ENCODE results near the gene NXF1.

DNA sequence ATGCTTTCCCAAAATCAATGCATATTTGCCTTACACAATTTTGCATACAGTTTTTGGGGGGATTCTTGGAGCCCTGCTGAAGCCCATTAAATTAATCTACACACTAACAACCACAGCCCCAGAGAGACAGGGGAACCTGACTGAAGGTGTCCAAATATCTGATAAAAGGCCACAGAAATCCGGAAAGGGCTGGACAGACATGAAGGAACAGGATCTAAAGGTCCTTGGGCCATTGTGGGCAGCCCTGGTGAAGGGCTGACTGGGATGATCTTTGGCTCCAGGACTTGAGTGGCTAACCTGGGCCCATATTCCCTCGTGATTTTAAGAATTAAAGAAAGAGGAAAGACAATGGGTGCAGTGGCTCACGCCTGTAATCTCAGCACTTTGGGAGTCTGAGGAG is 40.9 kb upstream of the NXF1 start:
- TF ChIP-seq, protein P1, sequence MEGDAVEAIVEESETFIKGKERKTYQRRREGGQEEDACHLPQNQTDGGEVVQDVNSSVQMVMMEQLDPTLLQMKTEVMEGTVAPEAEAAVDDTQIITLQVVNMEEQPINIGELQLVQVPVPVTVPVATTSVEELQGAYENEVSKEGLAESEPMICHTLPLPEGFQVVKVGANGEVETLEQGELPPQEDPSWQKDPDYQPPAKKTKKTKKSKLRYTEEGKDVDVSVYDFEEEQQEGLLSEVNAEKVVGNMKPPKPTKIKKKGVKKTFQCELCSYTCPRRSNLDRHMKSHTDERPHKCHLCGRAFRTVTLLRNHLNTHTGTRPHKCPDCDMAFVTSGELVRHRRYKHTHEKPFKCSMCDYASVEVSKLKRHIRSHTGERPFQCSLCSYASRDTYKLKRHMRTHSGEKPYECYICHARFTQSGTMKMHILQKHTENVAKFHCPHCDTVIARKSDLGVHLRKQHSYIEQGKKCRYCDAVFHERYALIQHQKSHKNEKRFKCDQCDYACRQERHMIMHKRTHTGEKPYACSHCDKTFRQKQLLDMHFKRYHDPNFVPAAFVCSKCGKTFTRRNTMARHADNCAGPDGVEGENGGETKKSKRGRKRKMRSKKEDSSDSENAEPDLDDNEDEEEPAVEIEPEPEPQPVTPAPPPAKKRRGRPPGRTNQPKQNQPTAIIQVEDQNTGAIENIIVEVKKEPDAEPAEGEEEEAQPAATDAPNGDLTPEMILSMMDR (tag by site-specific recombination; IDR thresholded peaks at IDR 0.05), result no peak
- TF ChIP-seq, protein P2, sequence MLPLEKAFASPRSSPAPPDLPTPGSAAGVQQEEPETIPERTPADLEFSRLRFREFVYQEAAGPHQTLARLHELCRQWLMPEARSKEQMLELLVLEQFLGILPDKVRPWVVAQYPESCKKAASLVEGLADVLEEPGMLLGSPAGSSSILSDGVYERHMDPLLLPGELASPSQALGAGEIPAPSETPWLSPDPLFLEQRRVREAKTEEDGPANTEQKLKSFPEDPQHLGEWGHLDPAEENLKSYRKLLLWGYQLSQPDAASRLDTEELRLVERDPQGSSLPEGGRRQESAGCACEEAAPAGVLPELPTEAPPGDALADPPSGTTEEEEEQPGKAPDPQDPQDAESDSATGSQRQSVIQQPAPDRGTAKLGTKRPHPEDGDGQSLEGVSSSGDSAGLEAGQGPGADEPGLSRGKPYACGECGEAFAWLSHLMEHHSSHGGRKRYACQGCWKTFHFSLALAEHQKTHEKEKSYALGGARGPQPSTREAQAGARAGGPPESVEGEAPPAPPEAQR (tag by site-specific recombination; IDR thresholded peaks at IDR 0.05), result no peak
- no peak for TF ChIP-seq ZBTB17 (tag by site-specific recombination; IDR thresholded peaks at IDR 0.05)
- TF ChIP-seq TRIM28 (IDR thresholded peaks at IDR 0.05; ENCODE audit: borderline replicate concordance, low read length), result no peak
- no peak for TF ChIP-seq ZSCAN30 (tag by site-specific recombination; IDR thresholded peaks at IDR 0.05)
- no peak for TF ChIP-seq ZBTB8A (tag by site-specific recombination; IDR thresholded peaks at IDR 0.05)
- TF ChIP-seq MZF1 (tag by site-specific recombination; IDR thresholded peaks at IDR 0.05; ENCODE audit: borderline replicate concordance), result no peak
- TF ChIP-seq ZNF654 (tag by site-specific recombination; IDR thresholded peaks at IDR 0.05; ENCODE audit: low read depth), result no peak
- TF ChIP-seq, protein P3, sequence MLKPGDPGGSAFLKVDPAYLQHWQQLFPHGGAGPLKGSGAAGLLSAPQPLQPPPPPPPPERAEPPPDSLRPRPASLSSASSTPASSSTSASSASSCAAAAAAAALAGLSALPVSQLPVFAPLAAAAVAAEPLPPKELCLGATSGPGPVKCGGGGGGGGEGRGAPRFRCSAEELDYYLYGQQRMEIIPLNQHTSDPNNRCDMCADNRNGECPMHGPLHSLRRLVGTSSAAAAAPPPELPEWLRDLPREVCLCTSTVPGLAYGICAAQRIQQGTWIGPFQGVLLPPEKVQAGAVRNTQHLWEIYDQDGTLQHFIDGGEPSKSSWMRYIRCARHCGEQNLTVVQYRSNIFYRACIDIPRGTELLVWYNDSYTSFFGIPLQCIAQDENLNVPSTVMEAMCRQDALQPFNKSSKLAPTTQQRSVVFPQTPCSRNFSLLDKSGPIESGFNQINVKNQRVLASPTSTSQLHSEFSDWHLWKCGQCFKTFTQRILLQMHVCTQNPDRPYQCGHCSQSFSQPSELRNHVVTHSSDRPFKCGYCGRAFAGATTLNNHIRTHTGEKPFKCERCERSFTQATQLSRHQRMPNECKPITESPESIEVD (tag by site-specific recombination; IDR thresholded peaks at IDR 0.05), result no peak
- TF ChIP-seq, protein P4, sequence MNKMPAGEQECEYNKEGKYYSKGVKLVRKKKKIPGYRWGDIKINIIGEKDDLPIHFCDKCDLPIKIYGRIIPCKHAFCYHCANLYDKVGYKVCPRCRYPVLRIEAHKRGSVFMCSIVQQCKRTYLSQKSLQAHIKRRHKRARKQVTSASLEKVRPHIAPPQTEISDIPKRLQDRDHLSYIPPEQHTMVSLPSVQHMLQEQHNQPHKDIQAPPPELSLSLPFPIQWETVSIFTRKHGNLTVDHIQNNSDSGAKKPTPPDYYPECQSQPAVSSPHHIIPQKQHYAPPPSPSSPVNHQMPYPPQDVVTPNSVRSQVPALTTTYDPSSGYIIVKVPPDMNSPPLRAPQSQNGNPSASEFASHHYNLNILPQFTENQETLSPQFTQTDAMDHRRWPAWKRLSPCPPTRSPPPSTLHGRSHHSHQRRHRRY (tag by site-specific recombination; IDR thresholded peaks at IDR 0.05), result no peak
- no peak for TF ChIP-seq ZNF223 (tag by site-specific recombination; IDR thresholded peaks at IDR 0.05)

Data from HEK293 (cell line).